HepG2 (cell line): ENCODE data around the gene LRRN3. TPM values are rescaled to one million over a fixed set of nuclear protein-coding genes. Genes with fewer than 3 reads are reported as not detected.

ENCODE experiments used
- ATAC-seq: fragments of 200-7000 bp; cut with Tn5 transposase; 3 replicates; pipeline ENCODE4 v1.9.1; 2020; ENCODE audit warnings: mild to moderate bottlenecking, moderate library complexity
- BruUV-seq: library from RNA; stranded (reverse); fragments of 400-500 nt; replicated peaks from 2 replicates; lab custom pipeline; 2021; lab: Mats Ljungman, UMichigan
- CTCF ChIA-PET: fragments of 300-600 bp; formaldehyde crosslinking; extraction: SDS; loops from one replicate; lab custom pipeline; 2021; ENCODE audit warnings: low total read pairs, inconsistent platforms, low intra/inter-chr PET ratio; lab: Yijun Ruan, JAX
- POLR2A ChIA-PET: fragments of 350-600 bp; sonication (Branson Sonifier 250); formaldehyde crosslinking; loops from one replicate; lab custom pipeline; 2020; ENCODE audit warnings: antibody characterized with exemption, inconsistent platforms; lab: Yijun Ruan, JAX
- DNase-seq: peaks from one replicate; pipeline ENCODE4 v3.0.0-alpha.2; 2015; ENCODE audit warnings: low spot score
- FAIRE-seq: peaks from 3 replicates; lab custom pipeline; 2011; peaks lifted over from hg19 to GRCh38; lab: Jason Lieb, UNC
- H2AFZ ChIP-seq: one replicate; pipeline ENCODE4 v1.6.1; 2011; ENCODE audit warnings: low read length, inconsistent platforms
- H3K27ac ChIP-seq: fragments of 300-600 bp; 3 replicates; pipeline ENCODE4 v1.8.0; 2011; ENCODE audit warnings: mixed run types, mild to moderate bottlenecking, mixed read lengths, low read length, inconsistent platforms; ENCODE audit not compliant: insufficient read depth; ENCODE audit errors: extremely low read length
- H3K27me3 ChIP-seq, 2 experiments: fragments of 200-600 bp in 1 of 2; 2 replicates in 1 of 2; 3 replicates in 1 of 2; pipeline versions ENCODE4 v1.6.0 to v1.8.0; 2011; ENCODE audit warnings: low read length in 2 of 2, mild to moderate bottlenecking in 2 of 2, moderate library complexity in 2 of 2, inconsistent platforms in 1 of 2; ENCODE audit not compliant: insufficient read depth in 2 of 2, control insufficient read depth in 1 of 2
- H3K36me3 ChIP-seq, 2 experiments: fragments of 200-600 bp in 1 of 2; replicated peaks in 1 of 2; 2 replicates in 1 of 2; 3 replicates in 1 of 2; pipeline versions ENCODE4 v1.5.1 to v1.8.0; 2011; ENCODE audit warnings: low read length in 2 of 2, inconsistent platforms in 1 of 2; ENCODE audit not compliant: insufficient read depth in 2 of 2, control insufficient read depth in 1 of 2
- H3K4me1 ChIP-seq: 2 replicates; pipeline ENCODE4 v1.5.1; 2012; ENCODE audit warnings: low read length, inconsistent platforms; ENCODE audit not compliant: insufficient read depth
- H3K4me2 ChIP-seq: 2 replicates; pipeline ENCODE4 v1.6.0; 2011; ENCODE audit warnings: low read depth, low read length, inconsistent platforms
- H3K4me3 ChIP-seq, 3 experiments: fragments of 200-600 bp in 1 of 3; sonication (generic), shearing (Covaris generic) in 1 of 3; replicated peaks in 1 of 3; 2 replicates each; pipeline ENCODE4 v1.5.1; 2011 to 2016; ENCODE audit warnings: low read length in 3 of 3, inconsistent platforms in 2 of 3, low read depth in 2 of 3, mild to moderate bottlenecking in 2 of 3, control low read depth in 1 of 3, mixed read lengths in 1 of 3; ENCODE audit not compliant: insufficient read depth in 1 of 3
- H3K79me2 ChIP-seq: one replicate; pipeline ENCODE4 v1.6.1; 2011; ENCODE audit warnings: low read length, inconsistent platforms; ENCODE audit not compliant: insufficient read depth
- H3K9ac ChIP-seq: 2 replicates; pipeline ENCODE4 v1.6.0; 2011; ENCODE audit warnings: mild to moderate bottlenecking, low read depth, low read length, inconsistent platforms; ENCODE audit not compliant: insufficient read depth
- H3K9me3 ChIP-seq: 2 replicates; pipeline ENCODE4 v1.5.1; 2012; ENCODE audit warnings: mild to moderate bottlenecking, low read length
- H4K20me1 ChIP-seq: 2 replicates; pipeline ENCODE4 v1.6.0; 2011; ENCODE audit warnings: inconsistent platforms, mild to moderate bottlenecking, low read length, moderate library complexity; ENCODE audit not compliant: insufficient read depth
- ARID3A ChIP-seq: IDR thresholded peaks from 2 replicates; pipeline ENCODE4 v1.6.1; 2012; ENCODE audit warnings: low read depth, low read length, improper control_type of control experiment
- MAF1 ChIP-seq: sonication (generic); formaldehyde crosslinking; IDR thresholded peaks from 2 replicates; pipeline ENCODE4 v1.5.0; 2020; ENCODE audit warnings: missing genetic modification reagents, borderline replicate concordance
- MNT ChIP-seq: fragments of 450-650 bp; IDR thresholded peaks from 2 replicates; pipeline ENCODE4 v1.6.1; 2016
- ZNF251 ChIP-seq: sonication (generic); formaldehyde crosslinking; IDR thresholded peaks from 2 replicates; pipeline ENCODE4 v1.9.0; 2021; ENCODE audit warnings: mild to moderate bottlenecking, missing genetic modification reagents
- WGBS: methylation state at CpG from one replicate; pipeline ENCODE4 v1.1.6; 2017; ENCODE audit warnings: low lambda C conversion rate; 5-methylcytosine and 5-hydroxymethylcytosine counted together
- in situ Hi-C: cut with HindIII; loops from 2 replicates; pipeline ENCODE4 v1.10.0; 2017; ENCODE audit warnings: low pct_unique_long_range_greater_than_20kb; ENCODE audit not compliant: extremely low pct_ligation_motif_present
- intact Hi-C: fragments of 100-400 bp; cut with micrococcal nuclease; formaldehyde crosslinking; loops from one replicate; pipeline ENCODE4 v1.10.0; 2022; ENCODE audit not compliant: unreplicated experiment
- polyA plus RNA-seq, 8 experiments: library from polyadenylated mRNA; depleted of rRNA in 3 of 8; stranded (reverse) in 7 of 8; unstranded in 1 of 8; fragments of >200 nt; fragmentation: Illumina TruSeq in 4 of 8; extraction: Trizol in 4 of 8; gene quantifications; 2 replicates each; pipeline versions ENCODE4 v1.2.1 to v1.2.3, GENCODE V29; 2011 to 2016; ENCODE audit warnings: low read depth in 4 of 8, missing spikeins in 1 of 8, mixed read lengths in 1 of 8; ENCODE audit not compliant: insufficient read depth in 1 of 8
- total RNA-seq, 5 experiments: library from RNA; depleted of rRNA; stranded (reverse); fragments of >200 nt; fragmentation: Illumina TruSeq; extraction: Trizol; gene quantifications; 2 replicates each; pipeline ENCODE4 v1.2.3, GENCODE V29; 2016; ENCODE audit warnings: low read depth in 1 of 5

LRRN3 gene
- total and polyA plus RNA-seq, 2 of the 13 experiments (the other 11 are each of a cell fraction or from before 2014, with no cell fraction given): 0.07 TPM; not detected in 1

- TF ChIP-seq MNT (no peak), MAF1 (CRISPR knock-in tag) (no peak)
Observed at GRCh38 chr7:111103678-111104274, 12.8 kb downstream of the LRRN3 start (continued).

GRCh38 chr7:111104710-111105109, 13.8 kb downstream of the LRRN3 start:
- Histone ChIP-seq H3K4me2 (no peak overlapping the region), H3K9me3 (no peaks in the 10 kb centered on the region), H3K4me1 (no peaks in the 10 kb centered on the region), H3K9ac (no peak overlapping the region), H3K27me3 (no peaks in the 10 kb centered on the region), H3K36me3 (no peaks in the 10 kb centered on the region), H3K27ac (no peak overlapping the region), H3K79me2 (no peaks in the 10 kb centered on the region), H2AFZ (no peak overlapping the region), H3K4me3 (no peak overlapping the region), H4K20me1 (no peaks in the 10 kb centered on the region)
- no peak for DNase-seq
- ChIA-PET POLR2A (no interaction called here), CTCF (no interaction called here)
- TF ChIP-seq ZNF251 (CRISPR knock-in tag) (no peak), ARID3A (no peak)
- intact Hi-C loops: no loop called here
- no peak for FAIRE-seq
- 64% methylated on average over 3 of the region's 3 CpGs for WGBS
- in situ Hi-C loops: no loop called here
- no TSS peak for BruUV-seq
- no peak for ATAC-seq
